Measurements from ENCODE around the gene IFNA10. TPM values are rescaled to one million over a fixed set of nuclear protein-coding genes. Genes with fewer than 3 reads are reported as not detected.

IFNA10 gene
- total and polyA plus RNA-seq, 10 of the 15 experiments (the other 5 are each of a cell fraction or from before 2014, with no cell fraction given), result not detected

GRCh38 chr9:21165516-21165915 lies 41.4 kb downstream of the IFNA10 start (continued):
- TF ChIP-seq ZNF687 (IDR thresholded peaks at IDR 0.05) (no peak), PBX3 (IDR thresholded peaks at IDR 0.05; ENCODE audit: insufficient replicate concordance, low read depth, low read length) (no peak)

GRCh38 chr9:21160178-21160577 lies 46.8 kb downstream of the IFNA10 start:
- peaks cover 4% of the 10 kb centered on the region for H3K4me1 ChIP-seq (ENCODE audit: control insufficient read depth, insufficient read depth, low read length)
- RAD21 ChIA-PET (ENCODE audit: unreplicated experiment), result no interaction called here
- no peaks in the 10 kb centered on the region for H3K9me3 ChIP-seq (replicated peaks; ENCODE audit: control insufficient read depth, insufficient read depth, low read length)
- H2AFZ ChIP-seq (ENCODE audit: control insufficient read depth, low read depth, low read length), result 0 out of 2 replicates have a peak overlapping the region, but pooled peaks have one; percentile 29
- peak; percentile 43 for DNase-seq (ENCODE audit: low read depth, low spot score)
- SMC1A ChIA-PET (ENCODE audit: uncharacterized antibody, unreplicated experiment), result interaction anchor here (0.5 to 1.2 kb wide), 3 partner anchors 16 to 254 kb away, joined by 3 to 4 read pairs (median 3); no protein-coding TSS in a partner anchor
- H3K27me3 ChIP-seq (replicated peaks in 1 of 2; ENCODE audit: control insufficient read depth in 2 of 2, insufficient read depth in 2 of 2, low read length in 1 of 2), result no peaks in the 10 kb centered on the region
- H3K4me3 ChIP-seq, result 0 out of 2 replicates have a peak overlapping the region, but pooled peaks have one; percentile 5
- no peak overlapping the region for H3K9ac ChIP-seq (ENCODE audit: control insufficient read depth, insufficient read depth, low read length)
- 0% methylated on average over 1 of the region's 1 CpG for WGBS (ENCODE audit: insufficient coverage, insufficient replicate concordance, low lambda C conversion rate, missing lambda C conversion rate)
- no peaks in the 10 kb centered on the region for H3K36me3 ChIP-seq (ENCODE audit: control insufficient read depth in 2 of 2, insufficient read depth in 2 of 2, low read length in 1 of 2)
- peak; percentile 75 for FAIRE-seq
- in situ Hi-C loops (cut with MboI) (no loop called here), intact Hi-C loops (cut with micrococcal nuclease; ENCODE audit: unreplicated experiment) (no loop called here)
- peak overlapping the region; percentile 82 for H3K4me2 ChIP-seq (ENCODE audit: control insufficient read depth, insufficient read depth)
- H3K79me2 ChIP-seq (ENCODE audit: control insufficient read depth, insufficient read depth, low read length), result no peaks in the 10 kb centered on the region
- H4K20me1 ChIP-seq (ENCODE audit: control insufficient read depth, insufficient read depth), result no peaks in the 10 kb centered on the region
- POLR2A ChIA-PET, result no interaction called here
- no peak overlapping the region for H3K27ac ChIP-seq (ENCODE audit: control insufficient read depth, insufficient read depth)
- CTCF ChIA-PET, result interaction anchor here (0.5 to 2.2 kb wide), 7 partner anchors 8 to 630 kb away, joined by 3 to 6 read pairs (median 3); no protein-coding TSS in a partner anchor
- ATAC-seq, result peak; percentile 83
- BruUV-seq (replicated peaks), result no TSS peak
- TF ChIP-seq HSF1 (IDR thresholded peaks at IDR 0.05; ENCODE audit: low read depth, low read length) (no peak), ATF2 (IDR thresholded peaks at IDR 0.05; ENCODE audit: low read length) (0 out of 2 replicates have a peak, but pooled peaks have one; percentile 30), IKZF2 (IDR thresholded peaks at IDR 0.05) (peak; percentile 70; a peak in 3 of 4 replicates), NFYB (IDR thresholded peaks at IDR 0.05; ENCODE audit: insufficient read depth, low read depth, low read length) (no peak), ZZZ3 (IDR thresholded peaks at IDR 0.05; ENCODE audit: control insufficient read depth, insufficient read length, low read depth) (no peak), IRF4 (IDR thresholded peaks at IDR 0.05; ENCODE audit: low read depth, low read length) (peak; percentile 53; the same call in 1 of the 2 replicates), EED (IDR thresholded peaks at IDR 0.05; ENCODE audit: low read depth) (peak; percentile 73), CBFB (IDR thresholded peaks at IDR 0.05; ENCODE audit: low read depth) (0 out of 2 replicates have a peak, but pooled peaks have one; percentile 38), ETV6 (conservative IDR thresholded peaks at IDR 0.05 in 1 of 2, IDR thresholded peaks at IDR 0.05 in 1 of 2; ENCODE audit: borderline replicate concordance in 1 of 2, low read depth in 1 of 2) (peak in 1 of 2 experiments; percentile 89; a peak in 2 of 4 replicates), RBBP5 (conservative IDR thresholded peaks at IDR 0.05) (no peak), CREM (IDR thresholded peaks at IDR 0.05; ENCODE audit: low read depth) (peak; percentile 25; the same call in 1 of the 2 replicates), BCL11A (IDR thresholded peaks at IDR 0.05; ENCODE audit: low read depth, low read length) (0 out of 2 replicates have a peak, but pooled peaks have one; percentile 12), NFIC (IDR thresholded peaks at IDR 0.05; ENCODE audit: low read depth, low read length) (peak; percentile 51; the same call in 1 of the 2 replicates)

All from GM12878 (cell line).